Vagina (tissue), 2 donors: Measurements from ENCODE around the gene NIPAL3.

ENCODE experiments used
- POLR2A ChIP-seq, 2 donors: fragments of 450-650 bp; IDR thresholded peaks; one replicate each; pipeline ENCODE4 v1.6.1; 2017; ENCODE audit warnings: antibody characterized with exemption in 2 of 2, mild to moderate bottlenecking in 2 of 2, moderate library complexity in 2 of 2
- POLR2AphosphoS5 ChIP-seq, 2 donors: sonication (generic); formaldehyde crosslinking; IDR thresholded peaks; one replicate each; pipeline ENCODE4 v1.9.0; 2017; ENCODE audit warnings: antibody characterized with exemption in 2 of 2, mild to moderate bottlenecking in 2 of 2, low read depth in 1 of 2; ENCODE audit not compliant: insufficient read depth in 1 of 2
- TF ChIP-seq, protein P1 (sequence below), 3 experiments: fragments of 450-650 bp in 2 of 3; fragments of 200-600 bp in 1 of 3; sonication (generic) in 1 of 3; IDR thresholded peaks; one replicate each; pipeline ENCODE4 v1.5.1; 2017 to 2019; ENCODE audit warnings: antibody characterized with exemption in 3 of 3, mild to moderate bottlenecking in 2 of 3, moderate library complexity in 2 of 3

DNA sequence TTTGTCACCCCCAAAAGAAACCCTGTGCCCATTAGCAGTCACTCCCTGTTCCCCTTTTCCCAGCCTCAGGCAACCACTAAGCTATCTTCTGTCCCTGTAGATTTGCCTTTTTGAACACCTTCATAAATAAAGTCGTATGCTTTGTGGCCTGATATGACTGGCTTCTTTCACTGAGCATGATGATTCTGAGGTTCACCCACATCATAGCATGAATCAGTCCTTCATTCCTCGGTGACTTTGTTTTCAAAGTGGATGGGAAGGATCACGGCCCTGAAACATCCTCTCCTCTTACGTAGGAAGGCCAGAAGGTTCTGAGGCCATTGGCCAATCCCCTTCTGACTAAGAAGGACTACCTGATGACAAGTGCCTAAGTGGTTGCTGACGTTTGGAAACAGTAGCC lies 39.1 kb downstream of the NIPAL3 start:
- TF ChIP-seq, protein P1, sequence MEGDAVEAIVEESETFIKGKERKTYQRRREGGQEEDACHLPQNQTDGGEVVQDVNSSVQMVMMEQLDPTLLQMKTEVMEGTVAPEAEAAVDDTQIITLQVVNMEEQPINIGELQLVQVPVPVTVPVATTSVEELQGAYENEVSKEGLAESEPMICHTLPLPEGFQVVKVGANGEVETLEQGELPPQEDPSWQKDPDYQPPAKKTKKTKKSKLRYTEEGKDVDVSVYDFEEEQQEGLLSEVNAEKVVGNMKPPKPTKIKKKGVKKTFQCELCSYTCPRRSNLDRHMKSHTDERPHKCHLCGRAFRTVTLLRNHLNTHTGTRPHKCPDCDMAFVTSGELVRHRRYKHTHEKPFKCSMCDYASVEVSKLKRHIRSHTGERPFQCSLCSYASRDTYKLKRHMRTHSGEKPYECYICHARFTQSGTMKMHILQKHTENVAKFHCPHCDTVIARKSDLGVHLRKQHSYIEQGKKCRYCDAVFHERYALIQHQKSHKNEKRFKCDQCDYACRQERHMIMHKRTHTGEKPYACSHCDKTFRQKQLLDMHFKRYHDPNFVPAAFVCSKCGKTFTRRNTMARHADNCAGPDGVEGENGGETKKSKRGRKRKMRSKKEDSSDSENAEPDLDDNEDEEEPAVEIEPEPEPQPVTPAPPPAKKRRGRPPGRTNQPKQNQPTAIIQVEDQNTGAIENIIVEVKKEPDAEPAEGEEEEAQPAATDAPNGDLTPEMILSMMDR (IDR thresholded peaks at IDR 0.05): no peak
- TF ChIP-seq POLR2A (IDR thresholded peaks at IDR 0.05): no peak
- no peak for TF ChIP-seq POLR2AphosphoS5 (IDR thresholded peaks at IDR 0.05; ENCODE audit: insufficient read depth in 1 of 2, low read depth in 1 of 2)
